Superior temporal gyrus (tissue), 1 donor: Measurements from ENCODE around the gene DTWD1.
"Not testable (repeated sequence)": the region's sequence is repeated elsewhere in the genome, so short reads cannot be mapped to it uniquely, and the experiment has no call there.

ENCODE experiments used
- DNase-seq: peaks from one replicate; pipeline ENCODE4 v3.0.0-alpha.2; 2016; ENCODE audit errors: extremely low spot score

Gene DTWD1

GRCh38 chr15:49620658-49621368 is at the start of gene DTWD1, which contains the start of gene FAM227B:
Gene DTWD1, plus strand, starts transcription at chr15:49621048. Its CDS starts 4,120 bp downstream, at chr15:49625168.
Gene FAM227B, minus strand, starts transcription at chr15:49620818. Its CDS starts 5,647 bp downstream, at chr15:49615171.
- peak; percentile 95 for DNase-seq

- DNase-seq = no peak
These were observed 47.4 kb upstream of the DTWD1 start for GRCh38 chr15:49573421-49573820.

GRCh38 chr15:49589030-49589429 is 31.8 kb upstream of the DTWD1 start:
- no peak for DNase-seq

- DNase-seq = not testable (repeated sequence)
These were observed 28.0 kb upstream of the DTWD1 start for GRCh38 chr15:49592829-49593316.

GRCh38 chr15:49604625-49605409 is 16.0 kb upstream of the DTWD1 start:
- no peak for DNase-seq

- DNase-seq = no peak
These were observed 15.3 kb upstream of the DTWD1 start for GRCh38 chr15:49605588-49605987.

- no peak for DNase-seq
These were observed 14.3 kb upstream of the DTWD1 start for GRCh38 chr15:49606594-49606993.

- no peak for DNase-seq
These were observed 10.5 kb upstream of the DTWD1 start for GRCh38 chr15:49610157-49610918.

- DNase-seq = not testable (repeated sequence)
These were observed 8.6 kb upstream of the DTWD1 start for GRCh38 chr15:49612240-49612639.

- DNase-seq = no peak
These were observed 1.6 kb upstream of the DTWD1 start for GRCh38 chr15:49619226-49619625.

GRCh38 chr15:49620199-49620598 is 649 bp upstream of the DTWD1 start:
- DNase-seq = no peak

- DNase-seq = no peak
These were observed 558 bp downstream of the DTWD1 start for GRCh38 chr15:49621401-49621811.

GRCh38 chr15:49621887-49622286 is 1.0 kb downstream of the DTWD1 start:
- DNase-seq = no peak

- DNase-seq = no peak
These were observed 1.7 kb downstream of the DTWD1 start for GRCh38 chr15:49622561-49622960.

GRCh38 chr15:49624056-49624455 is 3.2 kb downstream of the DTWD1 start:
- no peak for DNase-seq

- no peak for DNase-seq
These were observed 4.7 kb downstream of the DTWD1 start for GRCh38 chr15:49625460-49626036.

GRCh38 chr15:49627407-49627877 is 6.6 kb downstream of the DTWD1 start:
- DNase-seq = no peak

GRCh38 chr15:49628379-49628778 is 7.5 kb downstream of the DTWD1 start:
- DNase-seq = no peak

GRCh38 chr15:49637857-49638256 is 17.0 kb downstream of the DTWD1 start:
- no peak for DNase-seq

- no peak for DNase-seq
These were observed 23.5 kb downstream of the DTWD1 start for GRCh38 chr15:49644364-49644794.

GRCh38 chr15:49645277-49645676 is 24.4 kb downstream of the DTWD1 start:
- DNase-seq = no peak
